Body of pancreas (tissue), 4 donors: ENCODE data around the gene LETM1. TPM values are rescaled to one million over a fixed set of nuclear protein-coding genes. Genes with fewer than 3 reads are reported as not detected.

Source experiments
- ATAC-seq: fragments of 150-250 bp; one replicate; pipeline ENCODE4 v1.9.1; 2016
- DNase-seq, 4 donors: peaks; one replicate each; pipeline ENCODE4 v3.0.0-alpha.2; 2019
- H3K27ac ChIP-seq, 4 donors: fragments of 200-600 bp; sonication (generic); 1 replicate in 3 of 4; 2 replicates in 1 of 4; pipeline versions ENCODE4 v1.5.1 to v1.6.1; 2016 to 2019; ENCODE audit warnings: mild to moderate bottlenecking in 1 of 4, mixed read lengths in 1 of 4, moderate library complexity in 1 of 4
- H3K27me3 ChIP-seq, 2 donors: fragments of 200-600 bp; sonication (generic); one replicate each; pipeline ENCODE4 v1.6.0; 2016; ENCODE audit warnings: mild to moderate bottlenecking in 1 of 2
- H3K36me3 ChIP-seq, 2 donors: fragments of 200-600 bp; sonication (generic); replicated peaks in 1 of 2; 2 replicates each; pipeline ENCODE4 v1.5.1; 2016; ENCODE audit warnings: low read depth in 2 of 2; ENCODE audit not compliant: insufficient read depth in 1 of 2
- H3K4me1 ChIP-seq: fragments of 200-600 bp; sonication (generic); one replicate; pipeline ENCODE4 v1.6.0; 2016
- H3K4me3 ChIP-seq, 2 donors: fragments of 200-600 bp; sonication (generic); 1 replicate in 1 of 2; 2 replicates in 1 of 2; pipeline ENCODE4 v1.5.1; 2016 to 2019
- H3K9me3 ChIP-seq, 3 donors: fragments of 200-600 bp; sonication (generic); 1 replicate in 2 of 3; 2 replicates in 1 of 3; pipeline ENCODE4 v1.5.1; 2016
- POLR2A ChIP-seq, 3 donors: fragments of 450-650 bp; IDR thresholded peaks; one replicate each; pipeline ENCODE4 v1.6.1; 2016; ENCODE audit warnings: antibody characterized with exemption in 3 of 3, mild to moderate bottlenecking in 2 of 3
- WGBS, 2 donors: methylation state at CpG; one replicate each; pipeline ENCODE4 v1.1.5; 2017; 5-methylcytosine and 5-hydroxymethylcytosine counted together
- intact Hi-C: fragments of 100-400 bp; cut with DNase I; formaldehyde crosslinking; loops from one replicate; pipeline ENCODE4 v1.15.1; 2023
- total RNA-seq, 2 donors: library from RNA; depleted of rRNA; stranded (reverse); fragments of >200 nt; gene quantifications; one replicate each; pipeline ENCODE4 v1.1.0, GENCODE V29; 2016
- TF ChIP-seq, protein P1 (sequence below), 7 experiments: fragments of 450-650 bp in 4 of 7; fragments of 200-600 bp in 3 of 7; sonication (generic) in 3 of 7; IDR thresholded peaks; one replicate each; pipeline ENCODE4 v1.5.1; 2016 to 2019; ENCODE audit warnings: antibody characterized with exemption in 7 of 7

The LETM1 gene
- total RNA-seq, 2 donors from 2014 or later: 23.3 to 52.4 TPM

GRCh38 chr4:1855333-1856070 is 454 bp downstream of the LETM1 start:
- Histone ChIP-seq H3K27ac (peak overlapping the region; percentile 66 to 85 (median 83)), H3K27me3 (no peaks in the 10 kb centered on the region), H3K36me3 (no peaks in the 10 kb centered on the region), H3K4me3 (peak overlapping the region; percentile 23 to 83), H3K4me1 (peaks cover 59% of the 10 kb centered on the region), H3K9me3 (no peaks in the 10 kb centered on the region)
- intact Hi-C loops: loop anchor here (10.0 kb wide), 1 partner anchor 49 kb away; no protein-coding TSS in a partner anchor
- ATAC-seq: peak; percentile 33
- peak; percentile 26 to 34 (median 33) for DNase-seq
- 0% methylated on average over 78 of the region's 92 CpGs; no CpG with 5 or more reads in 1 of the 2 donors for WGBS, 2 donors
- TF ChIP-seq, protein P1, sequence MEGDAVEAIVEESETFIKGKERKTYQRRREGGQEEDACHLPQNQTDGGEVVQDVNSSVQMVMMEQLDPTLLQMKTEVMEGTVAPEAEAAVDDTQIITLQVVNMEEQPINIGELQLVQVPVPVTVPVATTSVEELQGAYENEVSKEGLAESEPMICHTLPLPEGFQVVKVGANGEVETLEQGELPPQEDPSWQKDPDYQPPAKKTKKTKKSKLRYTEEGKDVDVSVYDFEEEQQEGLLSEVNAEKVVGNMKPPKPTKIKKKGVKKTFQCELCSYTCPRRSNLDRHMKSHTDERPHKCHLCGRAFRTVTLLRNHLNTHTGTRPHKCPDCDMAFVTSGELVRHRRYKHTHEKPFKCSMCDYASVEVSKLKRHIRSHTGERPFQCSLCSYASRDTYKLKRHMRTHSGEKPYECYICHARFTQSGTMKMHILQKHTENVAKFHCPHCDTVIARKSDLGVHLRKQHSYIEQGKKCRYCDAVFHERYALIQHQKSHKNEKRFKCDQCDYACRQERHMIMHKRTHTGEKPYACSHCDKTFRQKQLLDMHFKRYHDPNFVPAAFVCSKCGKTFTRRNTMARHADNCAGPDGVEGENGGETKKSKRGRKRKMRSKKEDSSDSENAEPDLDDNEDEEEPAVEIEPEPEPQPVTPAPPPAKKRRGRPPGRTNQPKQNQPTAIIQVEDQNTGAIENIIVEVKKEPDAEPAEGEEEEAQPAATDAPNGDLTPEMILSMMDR (IDR thresholded peaks at IDR 0.05): no peak
- no peak for TF ChIP-seq POLR2A (IDR thresholded peaks at IDR 0.05)

- peak overlapping the region in 2 of 4 donors; percentile 81 to 85 for H3K27ac ChIP-seq
These were observed 1.2 kb downstream of the LETM1 start for GRCh38 chr4:1854752-1855151.

GRCh38 chr4:1852904-1853623 is 2.9 kb downstream of the LETM1 start:
- no peak overlapping the region for H3K27ac ChIP-seq
- no peaks in the 10 kb centered on the region for H3K36me3 ChIP-seq
- H3K9me3 ChIP-seq: no peaks in the 10 kb centered on the region
- H3K27me3 ChIP-seq: no peaks in the 10 kb centered on the region
- TF ChIP-seq POLR2A (IDR thresholded peaks at IDR 0.05): no peak
- TF ChIP-seq, protein P1 (IDR thresholded peaks at IDR 0.05): no peak
- no peak overlapping the region for H3K4me3 ChIP-seq
- intact Hi-C loops: loop anchor here (10.0 kb wide), 1 partner anchor 52 kb away; no protein-coding TSS in a partner anchor
- H3K4me1 ChIP-seq: peaks cover 59% of the 10 kb centered on the region
- no peak for ATAC-seq
- no peak for DNase-seq
- 62 to 63% methylated on average over 7 to 9 of the region's 9 CpGs for WGBS, 2 donors

More at GRCh38 chr4:1854752-1855151, 1.2 kb downstream of the LETM1 start:
- no peaks in the 10 kb centered on the region for H3K27me3 ChIP-seq
- H3K4me1 ChIP-seq: peaks cover 59% of the 10 kb centered on the region
- no peaks in the 10 kb centered on the region for H3K36me3 ChIP-seq
- DNase-seq: no peak
- no peak for ATAC-seq
- 33 to 42% methylated on average over 1 of the region's 1 CpG for WGBS, 2 donors
- H3K9me3 ChIP-seq: no peaks in the 10 kb centered on the region
- intact Hi-C loops: loop anchor here (10.0 kb wide), 1 partner anchor 50 kb away; no protein-coding TSS in a partner anchor
- TF ChIP-seq POLR2A (IDR thresholded peaks at IDR 0.05): no peak
- TF ChIP-seq, protein P1 (IDR thresholded peaks at IDR 0.05): no peak
- H3K4me3 ChIP-seq: peak overlapping the region in 1 of 2 donors; percentile 83

DNA sequence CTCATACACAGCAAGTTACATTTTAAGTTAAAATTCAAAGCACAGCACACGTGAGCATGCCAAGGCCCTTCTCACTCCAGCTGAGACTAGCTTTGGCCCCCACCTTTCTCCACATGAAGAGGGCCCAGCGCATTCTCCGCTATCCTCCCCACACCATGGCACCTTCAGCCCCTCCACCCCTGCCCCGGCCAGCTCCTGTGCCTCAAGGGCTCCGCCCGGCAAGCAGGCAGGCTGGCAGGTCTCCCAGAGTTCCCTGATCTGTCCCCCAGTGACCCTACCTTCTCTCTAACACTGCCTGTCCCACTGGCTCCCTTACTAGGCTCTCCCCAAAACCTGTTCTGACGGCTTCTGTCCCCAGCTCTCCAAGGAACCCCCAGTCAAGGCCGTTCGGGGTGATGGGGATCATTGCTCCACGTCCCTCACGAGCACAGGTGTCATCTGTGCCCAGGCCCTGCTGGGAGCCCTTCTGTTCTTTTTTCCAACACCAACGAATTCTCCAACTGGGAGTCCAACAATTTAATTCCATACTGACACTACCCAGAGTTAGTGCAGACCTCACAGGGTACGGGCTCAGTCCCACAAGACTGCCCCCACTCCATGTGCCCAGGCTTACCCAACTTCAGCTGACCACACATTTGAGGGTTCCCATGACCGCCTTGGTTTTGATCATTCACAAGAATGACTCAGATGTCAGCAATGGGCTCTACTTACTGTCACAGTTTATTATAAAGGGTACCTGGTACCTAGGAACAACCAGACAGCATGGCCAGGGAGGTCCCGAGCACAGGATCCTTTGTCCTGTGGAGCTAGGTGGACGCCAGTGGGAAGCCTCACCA is 4.2 kb downstream of the LETM1 start:
- peaks cover 0 to 2% of the 10 kb centered on the region in 2 donors for H3K36me3 ChIP-seq
- ATAC-seq (no peak), DNase-seq (peak; percentile 31 to 56 (median 42))
- 44 to 52% methylated on average over 14 to 16 of the region's 16 CpGs for WGBS, 2 donors
- TF ChIP-seq, protein P1 (IDR thresholded peaks at IDR 0.05): no peak
- TF ChIP-seq POLR2A (IDR thresholded peaks at IDR 0.05): no peak
- no peaks in the 10 kb centered on the region for H3K9me3 ChIP-seq
- H3K27me3 ChIP-seq: no peaks in the 10 kb centered on the region
- intact Hi-C loops: loop anchor here (10.0 kb wide), 1 partner anchor 53 kb away; no protein-coding TSS in a partner anchor
- H3K27ac ChIP-seq: peak overlapping the region in 3 of 4 donors; percentile 15 to 40 (median 31)
- no peak overlapping the region for H3K4me3 ChIP-seq
- peaks cover 50% of the 10 kb centered on the region for H3K4me1 ChIP-seq
